ENCODE measurements around the gene TOR3A.

- no peak for TF ChIP-seq CTCF (IDR thresholded peaks at IDR 0.05; ENCODE audit: insufficient read depth, low read length)
- TF ChIP-seq POLR2AphosphoS5 (IDR thresholded peaks at IDR 0.05; ENCODE audit: low read depth) = no peak
- no peak for TF ChIP-seq GABPA (IDR thresholded peaks at IDR 0.05; ENCODE audit: low read depth)
- TF ChIP-seq SPI1 (IDR thresholded peaks at IDR 0.05; ENCODE audit: borderline replicate concordance, low read depth) = no peak
- no peak for TF ChIP-seq REST (IDR thresholded peaks at IDR 0.05; ENCODE audit: insufficient replicate concordance, low read depth)
Measured at GRCh38 chr1:179047636-179047997, 34.3 kb upstream of the TOR3A start.
